ENCODE data around the gene KERA.

DNA sequence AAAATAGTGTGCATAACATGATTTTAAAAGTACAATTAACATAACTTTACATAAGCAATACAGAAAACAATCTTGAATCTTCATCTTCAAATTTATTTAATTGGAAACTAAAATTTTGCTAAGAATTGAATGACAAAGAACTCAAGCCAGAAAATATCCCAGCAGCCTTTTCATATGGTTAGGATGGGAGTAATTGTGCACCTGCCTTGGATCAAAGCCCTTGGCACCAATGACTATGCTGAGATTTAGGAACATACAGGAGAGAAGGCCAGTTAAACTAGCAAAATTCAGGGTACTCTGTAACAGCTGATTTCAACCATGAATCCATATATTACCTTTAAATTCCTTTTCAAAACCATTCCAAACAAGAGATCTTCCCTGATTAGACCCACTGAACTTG is 5.8 kb downstream of the KERA start:
- TF ChIP-seq POLR2A (IDR thresholded peaks at IDR 0.05; ENCODE audit: low read depth, low read length) (no peak), RAD21 (IDR thresholded peaks at IDR 0.05; ENCODE audit: low read length) (no peak), BHLHE40 (IDR thresholded peaks at IDR 0.05; ENCODE audit: low read depth, low read length) (no peak), CEBPB (IDR thresholded peaks at IDR 0.05; ENCODE audit: low read depth, low read length) (no peak), ELK1 (IDR thresholded peaks at IDR 0.05; ENCODE audit: borderline replicate concordance, low read depth, low read length) (no peak), MXI1 (IDR thresholded peaks at IDR 0.05; ENCODE audit: borderline replicate concordance, low read depth, low read length) (no peak), RCOR1 (IDR thresholded peaks at IDR 0.05; ENCODE audit: insufficient replicate concordance, low read length) (no peak), FOS (IDR thresholded peaks at IDR 0.05; ENCODE audit: low read depth, low read length) (no peak), RFX5 (IDR thresholded peaks at IDR 0.05; ENCODE audit: low read depth, low read length) (no peak)
- TF ChIP-seq, protein P1, sequence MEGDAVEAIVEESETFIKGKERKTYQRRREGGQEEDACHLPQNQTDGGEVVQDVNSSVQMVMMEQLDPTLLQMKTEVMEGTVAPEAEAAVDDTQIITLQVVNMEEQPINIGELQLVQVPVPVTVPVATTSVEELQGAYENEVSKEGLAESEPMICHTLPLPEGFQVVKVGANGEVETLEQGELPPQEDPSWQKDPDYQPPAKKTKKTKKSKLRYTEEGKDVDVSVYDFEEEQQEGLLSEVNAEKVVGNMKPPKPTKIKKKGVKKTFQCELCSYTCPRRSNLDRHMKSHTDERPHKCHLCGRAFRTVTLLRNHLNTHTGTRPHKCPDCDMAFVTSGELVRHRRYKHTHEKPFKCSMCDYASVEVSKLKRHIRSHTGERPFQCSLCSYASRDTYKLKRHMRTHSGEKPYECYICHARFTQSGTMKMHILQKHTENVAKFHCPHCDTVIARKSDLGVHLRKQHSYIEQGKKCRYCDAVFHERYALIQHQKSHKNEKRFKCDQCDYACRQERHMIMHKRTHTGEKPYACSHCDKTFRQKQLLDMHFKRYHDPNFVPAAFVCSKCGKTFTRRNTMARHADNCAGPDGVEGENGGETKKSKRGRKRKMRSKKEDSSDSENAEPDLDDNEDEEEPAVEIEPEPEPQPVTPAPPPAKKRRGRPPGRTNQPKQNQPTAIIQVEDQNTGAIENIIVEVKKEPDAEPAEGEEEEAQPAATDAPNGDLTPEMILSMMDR (conservative IDR thresholded peaks at IDR 0.05; ENCODE audit: low read depth, low read length): no peak

Measured in IMR-90 (cell line).